ENCODE data around the gene TMTC2. TPM values are rescaled to one million over a fixed set of nuclear protein-coding genes. Genes with fewer than 3 reads are reported as not detected.

Gene TMTC2
- total RNA-seq, 5 donors from 2014 or later (not counting 1 experiment from before 2014, with no cell fraction given) = 3.6 to 5.4 (median 4.4) TPM

DNA sequence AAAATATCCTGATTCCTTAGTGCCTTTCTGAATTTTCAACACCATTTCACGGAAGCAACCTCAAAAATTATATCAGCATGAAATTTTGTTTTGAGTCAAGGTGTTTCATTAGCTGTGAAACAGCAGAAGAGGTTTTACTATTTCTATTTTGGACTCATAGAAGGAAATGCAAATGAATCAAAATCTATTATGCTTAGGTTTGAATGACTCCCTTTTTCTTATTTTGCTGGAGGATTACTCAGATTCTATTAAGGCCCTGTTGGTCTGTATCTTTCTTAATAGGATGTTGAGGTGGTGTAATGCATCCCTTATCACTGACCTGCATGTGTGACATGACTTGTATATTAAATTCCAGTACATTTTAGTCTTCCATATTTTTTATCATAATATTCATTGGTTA, 165.8 kb downstream of the TMTC2 start:
- Mint-ChIP-seq H3K9me3 (no peaks in the 10 kb centered on the region), H3K27ac (no peak overlapping the region), H3K36me3 (peaks cover 10% of the 10 kb centered on the region), H3K4me3 (no peak overlapping the region), H3K4me1 (no peaks in the 10 kb centered on the region), H3K27me3 (no peaks in the 10 kb centered on the region)
- CTCF ChIA-PET = no interaction called here
- Histone ChIP-seq H3K27me3 (replicated peaks in 1 of 2; ENCODE audit: control insufficient read depth in 2 of 2, extremely low read depth in 1 of 2, insufficient read depth in 2 of 2, low read length in 1 of 2) (no peaks in the 10 kb centered on the region), H3K4me1 (ENCODE audit: control insufficient read depth in 1 of 2, extremely low read depth in 1 of 2, insufficient read depth in 2 of 2, low read length in 2 of 2) (no peaks in the 10 kb centered on the region), H3K4me3 (ENCODE audit: control insufficient read depth in 1 of 2, extremely low read depth in 1 of 2, low read length in 1 of 2) (no peak overlapping the region), H3K27ac (ENCODE audit: low read length) (no peak overlapping the region), H3K36me3 (ENCODE audit: control insufficient read depth in 2 of 2, extremely low read depth in 1 of 2, insufficient read depth in 1 of 2, low read length in 1 of 2) (no peaks in the 10 kb centered on the region), H3K9me3 (no peaks in the 10 kb centered on the region)
- DNase-seq (no peak), ATAC-seq (replicated peaks in 1 of 4) (no peak)
- WGBS (ENCODE audit: insufficient coverage) = no CpG with 5 or more reads among the region's 1 CpG
- POLR2A ChIA-PET = no interaction called here

DNA sequence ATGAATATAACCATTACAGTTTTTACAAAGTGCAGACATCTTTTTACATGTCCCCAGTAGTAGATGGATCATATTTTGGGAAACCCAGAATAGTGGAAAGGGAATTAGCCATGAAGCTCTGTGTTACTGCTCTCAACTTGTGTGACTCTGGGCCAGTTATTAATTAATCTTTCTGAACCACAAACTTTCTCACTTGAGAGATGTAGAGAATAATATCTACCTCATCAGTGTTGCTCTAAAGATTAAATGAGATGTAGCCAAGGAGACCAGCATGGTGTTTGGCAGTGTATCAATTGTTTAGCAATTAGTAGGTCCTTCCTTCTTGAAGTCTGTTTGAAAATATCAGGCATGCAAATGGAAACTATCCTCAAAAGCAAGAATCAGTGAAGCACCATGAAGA, 169.2 kb downstream of the TMTC2 start:
- POLR2A ChIA-PET = interaction anchor here in 1 of 2 donors (0.6 kb wide), 1 partner anchor 239 kb away, joined by 3 read pairs; no protein-coding TSS in a partner anchor
- H3K27me3 ChIP-seq (replicated peaks in 1 of 2; ENCODE audit: control insufficient read depth in 2 of 2, extremely low read depth in 1 of 2, insufficient read depth in 2 of 2, low read length in 1 of 2) = no peaks in the 10 kb centered on the region
- no peaks in the 10 kb centered on the region for H3K4me1 ChIP-seq (ENCODE audit: control insufficient read depth in 1 of 2, extremely low read depth in 1 of 2, insufficient read depth in 2 of 2, low read length in 2 of 2)
- CTCF ChIA-PET = no interaction called here
- no peak overlapping the region for H3K4me3 ChIP-seq (ENCODE audit: control insufficient read depth in 1 of 2, extremely low read depth in 1 of 2, low read length in 1 of 2)
- no peaks in the 10 kb centered on the region for H3K27me3 Mint-ChIP-seq
- no peaks in the 10 kb centered on the region for H3K4me1 Mint-ChIP-seq
- H3K27ac Mint-ChIP-seq = no peak overlapping the region
- H3K9me3 ChIP-seq = no peaks in the 10 kb centered on the region
- H3K36me3 Mint-ChIP-seq = peaks cover 21% of the 10 kb centered on the region
- H3K4me3 Mint-ChIP-seq = no peak overlapping the region
- no peaks in the 10 kb centered on the region for H3K36me3 ChIP-seq (ENCODE audit: control insufficient read depth in 2 of 2, extremely low read depth in 1 of 2, insufficient read depth in 1 of 2, low read length in 1 of 2)
- H3K9me3 Mint-ChIP-seq = no peaks in the 10 kb centered on the region
- DNase-seq (no peak), ATAC-seq (replicated peaks in 1 of 4) (no peak)
- H3K27ac ChIP-seq (ENCODE audit: low read length) = no peak overlapping the region

DNA sequence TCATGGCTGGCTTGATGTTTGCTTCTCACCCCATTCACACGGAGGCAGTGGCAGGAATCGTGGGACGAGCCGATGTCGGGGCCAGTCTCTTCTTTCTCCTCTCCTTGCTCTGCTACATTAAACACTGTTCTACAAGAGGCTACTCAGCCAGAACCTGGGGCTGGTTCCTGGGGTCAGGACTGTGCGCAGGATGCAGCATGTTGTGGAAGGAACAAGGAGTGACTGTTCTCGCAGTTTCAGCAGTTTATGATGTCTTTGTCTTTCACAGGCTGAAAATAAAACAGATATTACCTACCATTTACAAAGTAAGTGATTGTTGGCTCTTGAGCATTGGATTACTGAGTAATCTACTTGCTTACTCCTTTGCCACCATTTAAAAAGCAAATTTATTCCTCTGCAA, 170.6 kb downstream of the TMTC2 start:
- Mint-ChIP-seq H3K36me3 (peaks cover 21% of the 10 kb centered on the region), H3K4me1 (no peaks in the 10 kb centered on the region), H3K27ac (no peak overlapping the region), H3K9me3 (no peaks in the 10 kb centered on the region), H3K27me3 (no peaks in the 10 kb centered on the region), H3K4me3 (no peak overlapping the region)
- no peak for ATAC-seq (replicated peaks in 1 of 4)
- Histone ChIP-seq H3K36me3 (ENCODE audit: control insufficient read depth in 2 of 2, extremely low read depth in 1 of 2, insufficient read depth in 1 of 2, low read length in 1 of 2) (no peaks in the 10 kb centered on the region), H3K9me3 (no peaks in the 10 kb centered on the region), H3K27me3 (replicated peaks in 1 of 2; ENCODE audit: control insufficient read depth in 2 of 2, extremely low read depth in 1 of 2, insufficient read depth in 2 of 2, low read length in 1 of 2) (no peaks in the 10 kb centered on the region), H3K27ac (ENCODE audit: low read length) (no peak overlapping the region), H3K4me1 (ENCODE audit: control insufficient read depth in 1 of 2, extremely low read depth in 1 of 2, insufficient read depth in 2 of 2, low read length in 2 of 2) (no peaks in the 10 kb centered on the region), H3K4me3 (ENCODE audit: control insufficient read depth in 1 of 2, extremely low read depth in 1 of 2, low read length in 1 of 2) (no peak overlapping the region)
- POLR2A ChIA-PET = no interaction called here
- DNase-seq = no peak
- 100% methylated on average over 4 of the region's 7 CpGs for WGBS (ENCODE audit: insufficient coverage)
- CTCF ChIA-PET = no interaction called here

DNA sequence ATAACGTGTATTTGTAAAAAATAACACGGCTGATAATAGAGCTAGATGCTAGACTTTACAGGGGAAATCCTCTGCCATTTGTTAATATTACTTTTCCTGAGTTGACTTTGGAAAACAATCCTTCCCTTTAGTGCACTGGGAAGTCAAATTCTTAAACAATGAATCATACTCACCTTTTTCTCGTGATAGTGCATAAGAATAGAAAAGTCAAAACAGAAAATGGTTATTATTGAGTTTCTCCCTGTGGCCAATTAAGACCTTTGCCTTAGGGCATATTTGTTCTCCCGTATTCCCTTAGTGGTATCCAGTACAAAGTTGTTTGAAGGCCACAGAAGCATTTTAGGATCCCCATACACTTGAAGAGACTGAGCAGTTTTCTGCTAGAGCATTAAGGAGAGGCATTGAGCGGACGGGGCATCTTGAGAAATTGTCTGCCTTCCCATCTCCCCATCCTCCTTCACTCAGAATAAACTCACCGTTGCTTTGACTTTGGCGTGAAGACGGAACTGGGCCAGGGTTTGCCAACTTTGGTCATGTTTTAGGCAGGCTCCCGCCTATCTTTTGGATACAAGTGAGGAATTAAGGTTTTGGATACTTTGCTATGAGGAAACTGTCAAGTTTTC, 171.3 kb downstream of the TMTC2 start:
- WGBS (ENCODE audit: insufficient coverage) = 100% methylated on average over 3 of the region's 10 CpGs
- H3K27ac Mint-ChIP-seq = no peak overlapping the region

DNA sequence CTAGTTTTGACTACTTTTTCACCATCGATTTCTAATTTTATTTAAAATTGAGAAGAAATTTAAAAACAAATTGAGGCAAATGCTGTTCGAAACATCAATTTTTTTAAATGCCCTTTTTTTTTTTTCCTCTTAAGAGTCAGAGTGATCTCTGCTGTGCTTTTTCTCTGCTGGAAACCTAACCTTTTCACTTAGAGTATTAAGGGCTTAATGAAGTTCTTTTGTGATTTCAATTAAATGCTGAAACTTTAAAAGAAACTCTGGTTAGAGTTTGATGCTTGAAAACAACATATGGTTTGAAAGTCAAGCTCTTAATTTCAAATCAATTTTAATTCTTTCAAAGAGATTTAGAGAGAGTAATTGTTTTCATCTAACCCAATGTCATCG, 171.8 kb downstream of the TMTC2 start:
- Histone ChIP-seq H3K4me3 (ENCODE audit: control insufficient read depth in 1 of 2, extremely low read depth in 1 of 2, low read length in 1 of 2) (no peak overlapping the region), H3K9me3 (no peaks in the 10 kb centered on the region), H3K27me3 (replicated peaks in 1 of 2; ENCODE audit: control insufficient read depth in 2 of 2, extremely low read depth in 1 of 2, insufficient read depth in 2 of 2, low read length in 1 of 2) (no peaks in the 10 kb centered on the region), H3K27ac (ENCODE audit: low read length) (no peak overlapping the region), H3K4me1 (ENCODE audit: control insufficient read depth in 1 of 2, extremely low read depth in 1 of 2, insufficient read depth in 2 of 2, low read length in 2 of 2) (no peaks in the 10 kb centered on the region), H3K36me3 (ENCODE audit: control insufficient read depth in 2 of 2, extremely low read depth in 1 of 2, insufficient read depth in 1 of 2, low read length in 1 of 2) (no peaks in the 10 kb centered on the region)
- H3K36me3 Mint-ChIP-seq = peaks cover 25% of the 10 kb centered on the region
- no peak for DNase-seq
- no peaks in the 10 kb centered on the region for H3K27me3 Mint-ChIP-seq
- no peak overlapping the region for H3K27ac Mint-ChIP-seq
- no CpG with 5 or more reads among the region's 3 CpGs for WGBS (ENCODE audit: insufficient coverage)
- POLR2A ChIA-PET = no interaction called here
- H3K4me3 Mint-ChIP-seq = no peak overlapping the region
- H3K9me3 Mint-ChIP-seq = peaks cover 0 to under 1% (median 0%) of the 10 kb centered on the region in 3 donors
- no peaks in the 10 kb centered on the region for H3K4me1 Mint-ChIP-seq
- CTCF ChIA-PET = interaction anchor here in 1 of 2 donors (0.7 kb wide), 1 partner anchor 15 kb away, joined by 3 read pairs; no protein-coding TSS in a partner anchor
- no peak for ATAC-seq (replicated peaks in 1 of 4)

More for the DNA sequence above, 171.3 kb downstream of the TMTC2 start:
- Histone ChIP-seq H3K4me3 (ENCODE audit: control insufficient read depth in 1 of 2, extremely low read depth in 1 of 2, low read length in 1 of 2) (no peak overlapping the region), H3K36me3 (ENCODE audit: control insufficient read depth in 2 of 2, extremely low read depth in 1 of 2, insufficient read depth in 1 of 2, low read length in 1 of 2) (no peaks in the 10 kb centered on the region), H3K27me3 (replicated peaks in 1 of 2; ENCODE audit: control insufficient read depth in 2 of 2, extremely low read depth in 1 of 2, insufficient read depth in 2 of 2, low read length in 1 of 2) (no peaks in the 10 kb centered on the region), H3K9me3 (no peaks in the 10 kb centered on the region), H3K4me1 (ENCODE audit: control insufficient read depth in 1 of 2, extremely low read depth in 1 of 2, insufficient read depth in 2 of 2, low read length in 2 of 2) (no peaks in the 10 kb centered on the region), H3K27ac (ENCODE audit: low read length) (no peak overlapping the region)
- DNase-seq (no peak), ATAC-seq (replicated peaks in 1 of 4) (no peak)
- H3K36me3 Mint-ChIP-seq = peaks cover 22% of the 10 kb centered on the region
- no peaks in the 10 kb centered on the region for H3K9me3 Mint-ChIP-seq
- no peaks in the 10 kb centered on the region for H3K27me3 Mint-ChIP-seq
- POLR2A ChIA-PET = no interaction called here
- CTCF ChIA-PET = no interaction called here
- no peaks in the 10 kb centered on the region for H3K4me1 Mint-ChIP-seq
- no peak overlapping the region for H3K4me3 Mint-ChIP-seq

DNA sequence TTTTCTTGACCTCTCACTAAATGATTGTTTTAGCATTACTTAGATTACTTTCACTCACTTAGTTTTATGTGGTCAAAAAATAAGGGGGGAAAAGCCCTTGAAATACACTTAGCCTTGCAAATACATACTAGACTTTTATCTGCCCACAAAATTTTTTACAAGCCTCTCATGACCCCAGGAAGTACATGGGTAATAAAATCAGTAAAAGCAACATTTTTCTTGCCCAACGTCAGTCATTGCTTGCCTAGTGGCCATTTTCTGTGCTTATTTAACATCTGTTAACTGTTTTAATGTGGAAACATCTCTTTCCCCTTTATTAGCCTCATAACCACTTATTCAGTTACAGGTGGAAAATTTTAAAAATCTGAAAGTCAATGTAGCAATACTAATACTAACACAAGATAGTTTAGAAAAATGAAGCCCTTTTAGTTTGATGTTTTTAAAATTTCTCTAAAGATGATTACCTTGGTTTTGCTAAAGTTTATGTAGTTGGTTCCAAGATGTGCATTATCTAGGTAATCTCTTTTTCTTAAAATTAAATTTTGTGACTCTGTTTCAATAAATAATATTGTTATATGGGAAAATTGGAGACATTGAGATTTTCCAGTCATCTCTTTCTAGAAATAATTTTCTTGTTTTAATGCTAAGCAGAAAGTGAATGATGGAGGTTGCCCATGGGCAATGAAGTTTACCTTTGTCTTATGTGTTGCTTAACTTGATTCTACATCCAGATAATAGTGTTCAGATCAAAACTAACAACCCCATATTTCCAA, 175.5 kb downstream of the TMTC2 start:
- Histone ChIP-seq H3K36me3 (ENCODE audit: control insufficient read depth in 2 of 2, extremely low read depth in 1 of 2, insufficient read depth in 1 of 2, low read length in 1 of 2) (no peaks in the 10 kb centered on the region), H3K4me3 (ENCODE audit: control insufficient read depth in 1 of 2, extremely low read depth in 1 of 2, low read length in 1 of 2) (no peak overlapping the region), H3K27ac (ENCODE audit: low read length) (no peak overlapping the region), H3K4me1 (ENCODE audit: control insufficient read depth in 1 of 2, extremely low read depth in 1 of 2, insufficient read depth in 2 of 2, low read length in 2 of 2) (no peaks in the 10 kb centered on the region), H3K27me3 (replicated peaks in 1 of 2; ENCODE audit: control insufficient read depth in 2 of 2, extremely low read depth in 1 of 2, insufficient read depth in 2 of 2, low read length in 1 of 2) (no peaks in the 10 kb centered on the region), H3K9me3 (no peaks in the 10 kb centered on the region)
- WGBS (ENCODE audit: insufficient coverage) = no CpG with 5 or more reads among the region's 1 CpG
- Mint-ChIP-seq H3K4me1 (no peaks in the 10 kb centered on the region), H3K27ac (no peak overlapping the region), H3K4me3 (no peak overlapping the region), H3K9me3 (peaks cover 0 to 6% (median 0%) of the 10 kb centered on the region in 3 donors), H3K36me3 (peaks cover 23% of the 10 kb centered on the region), H3K27me3 (no peaks in the 10 kb centered on the region)
- ChIA-PET CTCF (no interaction called here), POLR2A (no interaction called here)
- no peak for DNase-seq
- ATAC-seq (replicated peaks in 1 of 4) = no peak
